ENCODE measurements around the gene STAT5A.
"Not testable (repeated sequence)": the region's sequence is repeated elsewhere in the genome, so short reads cannot be mapped to it uniquely, and the experiment has no call there.

The STAT5A gene

DNA sequence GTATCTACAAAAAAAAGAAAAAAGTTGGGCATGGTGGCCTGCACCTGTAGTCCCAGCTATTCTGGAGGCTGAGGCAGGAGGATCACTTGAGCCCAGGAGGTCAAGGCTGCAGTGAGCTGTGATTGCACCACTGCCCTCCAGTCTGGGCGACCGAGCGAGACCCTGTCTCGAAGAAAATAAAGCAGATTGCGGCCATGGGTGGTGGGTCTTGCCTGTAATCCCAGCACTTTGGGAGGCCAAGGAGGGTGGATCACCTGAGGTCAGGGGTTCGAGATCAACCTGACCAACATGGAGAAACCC, 16.7 kb downstream of the STAT5A start:
- not testable (repeated sequence) for H3K27me3 ChIP-seq (ENCODE audit: control insufficient read depth in 1 of 2, insufficient read depth in 1 of 2, low read length in 2 of 2); H3K27ac ChIP-seq (ENCODE audit: low read length, poor library complexity, severe bottlenecking); H2BK5ac ChIP-seq (ENCODE audit: low read depth, low read length, poor library complexity, severe bottlenecking); H4K91ac ChIP-seq (ENCODE audit: low read length); H3K18ac ChIP-seq (ENCODE audit: low read depth in 1 of 2, low read length in 2 of 2); H3K9ac ChIP-seq (ENCODE audit: low read length); H3K14ac ChIP-seq (ENCODE audit: low read length in 2 of 2); H4K8ac ChIP-seq (ENCODE audit: low read length); H3K4me1 ChIP-seq (ENCODE audit: control insufficient read depth, insufficient read depth, low read depth, low read length); H3K4ac ChIP-seq (ENCODE audit: low read depth in 1 of 2, low read length in 2 of 2); H2BK120ac ChIP-seq (ENCODE audit: low read depth, low read length); H3K9me3 ChIP-seq (ENCODE audit: control insufficient read depth, low read length); H2BK12ac ChIP-seq (ENCODE audit: low read length in 2 of 2); DNase-seq; H3K4me3 ChIP-seq (ENCODE audit: insufficient read depth in 1 of 2, low read depth in 1 of 2, low read length in 2 of 2); H3K23ac ChIP-seq (ENCODE audit: low read length in 2 of 2); H2AK5ac ChIP-seq (ENCODE audit: low read length, severe bottlenecking); H2BK15ac ChIP-seq (ENCODE audit: low read depth, poor library complexity, severe bottlenecking); H3K4me2 ChIP-seq (ENCODE audit: low read length, poor library complexity, severe bottlenecking); H2AFZ ChIP-seq (ENCODE audit: low read depth, low read length); H3K79me1 ChIP-seq (replicated peaks; ENCODE audit: low read length, poor library complexity, severe bottlenecking)
- WGBS, result 100% methylated on average over 5 of the region's 6 CpGs
- peaks cover 15 to 79% of the 10 kb centered on the region in 2 experiments for H3K36me3 ChIP-seq (ENCODE audit: control insufficient read depth in 1 of 2, insufficient read depth in 2 of 2, low read depth in 1 of 2, low read length in 2 of 2)

DNA sequence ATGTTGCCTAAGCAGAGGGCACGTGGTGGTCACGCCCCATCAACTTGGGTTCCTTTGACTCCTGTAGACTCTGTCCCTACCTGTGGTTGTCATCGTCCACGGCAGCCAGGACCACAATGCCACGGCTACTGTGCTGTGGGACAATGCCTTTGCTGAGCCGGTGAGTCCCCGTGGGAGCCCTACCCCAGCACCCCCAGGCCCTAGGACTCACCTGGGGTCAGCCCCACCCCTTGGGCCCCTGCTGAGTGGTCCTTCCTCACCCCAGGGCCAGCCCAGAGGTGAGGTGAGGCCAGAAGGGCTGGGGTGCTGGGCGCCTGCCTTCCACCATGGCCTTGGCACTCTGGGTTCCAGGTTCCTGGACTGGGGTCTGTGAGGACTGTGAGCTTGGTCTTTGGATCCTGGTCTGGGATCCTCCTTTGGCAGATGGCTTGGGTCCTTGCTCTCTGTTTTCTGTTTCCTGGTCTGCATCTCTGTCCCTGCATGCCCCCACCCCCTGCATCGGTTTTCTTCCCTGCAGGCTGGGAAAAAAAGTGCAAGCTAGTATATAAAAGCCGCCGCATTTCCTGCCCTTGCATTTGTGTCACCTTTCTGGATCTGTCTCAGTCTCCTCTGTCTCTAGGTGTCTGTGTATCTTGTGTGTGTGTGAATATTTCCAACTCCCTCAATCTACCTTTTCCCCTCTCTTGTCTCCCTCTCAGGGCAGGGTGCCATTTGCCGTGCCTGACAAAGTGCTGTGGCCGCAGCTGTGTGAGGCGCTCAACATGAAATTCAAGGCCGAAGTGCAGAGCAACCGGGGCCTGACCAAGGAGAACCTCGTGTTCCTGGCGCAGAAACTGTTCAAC, 17.5 kb downstream of the STAT5A start:
- H3K23ac ChIP-seq (ENCODE audit: low read length in 2 of 2), result no peak overlapping the region
- H2AFZ ChIP-seq (ENCODE audit: low read depth, low read length), result no peak overlapping the region
- H3K4me1 ChIP-seq (ENCODE audit: control insufficient read depth, insufficient read depth, low read depth, low read length), result peaks cover 2% of the 10 kb centered on the region
- no peak for DNase-seq
- H3K79me1 ChIP-seq (replicated peaks; ENCODE audit: low read length, poor library complexity, severe bottlenecking), result no peaks in the 10 kb centered on the region
- no peak overlapping the region for H3K18ac ChIP-seq (ENCODE audit: low read depth in 1 of 2, low read length in 2 of 2)
- H3K9ac ChIP-seq (ENCODE audit: low read length), result no peak overlapping the region
- peaks cover 0 to 4% of the 10 kb centered on the region in 2 experiments for H3K27me3 ChIP-seq (ENCODE audit: control insufficient read depth in 1 of 2, insufficient read depth in 1 of 2, low read length in 2 of 2)
- no peak overlapping the region for H2BK5ac ChIP-seq (ENCODE audit: low read depth, low read length, poor library complexity, severe bottlenecking)
- no peak overlapping the region for H3K27ac ChIP-seq (ENCODE audit: low read length, poor library complexity, severe bottlenecking)
- 91% methylated on average over 13 of the region's 18 CpGs for WGBS
- H4K91ac ChIP-seq (ENCODE audit: low read length), result no peak overlapping the region
- H2BK120ac ChIP-seq (ENCODE audit: low read depth, low read length), result no peak overlapping the region
- H3K4me2 ChIP-seq (ENCODE audit: low read length, poor library complexity, severe bottlenecking), result no peak overlapping the region
- no peak overlapping the region for H4K8ac ChIP-seq (ENCODE audit: low read length)
- H3K4ac ChIP-seq (ENCODE audit: low read depth in 1 of 2, low read length in 2 of 2), result no peak overlapping the region
- no peak overlapping the region for H3K14ac ChIP-seq (ENCODE audit: low read length in 2 of 2)
- H3K4me3 ChIP-seq (ENCODE audit: insufficient read depth in 1 of 2, low read depth in 1 of 2, low read length in 2 of 2), result no peak overlapping the region
- peaks cover 23 to 86% of the 10 kb centered on the region in 2 experiments for H3K36me3 ChIP-seq (ENCODE audit: control insufficient read depth in 1 of 2, insufficient read depth in 2 of 2, low read depth in 1 of 2, low read length in 2 of 2)
- H2BK12ac ChIP-seq (ENCODE audit: low read length in 2 of 2), result no peak overlapping the region
- no peak overlapping the region for H2BK15ac ChIP-seq (ENCODE audit: low read depth, poor library complexity, severe bottlenecking)
- H3K9me3 ChIP-seq (ENCODE audit: control insufficient read depth, low read length), result no peaks in the 10 kb centered on the region
- no peak overlapping the region for H2AK5ac ChIP-seq (ENCODE audit: low read length, severe bottlenecking)

DNA sequence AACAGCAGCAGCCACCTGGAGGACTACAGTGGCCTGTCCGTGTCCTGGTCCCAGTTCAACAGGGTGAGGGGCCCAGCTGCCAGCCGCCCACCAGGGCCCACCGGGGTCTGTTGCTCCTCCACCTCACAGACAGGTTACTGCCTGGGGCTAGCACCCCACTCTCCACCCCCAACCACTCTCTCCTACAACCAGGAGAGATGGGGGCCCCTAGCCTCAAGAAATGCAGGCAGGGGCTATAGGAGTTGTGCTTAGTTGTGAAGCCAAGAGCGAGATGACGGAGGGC, 18.0 kb downstream of the STAT5A start:
- Histone ChIP-seq H3K4ac (ENCODE audit: low read depth in 1 of 2, low read length in 2 of 2) (no peak overlapping the region), H3K18ac (ENCODE audit: low read depth in 1 of 2, low read length in 2 of 2) (no peak overlapping the region), H3K9me3 (ENCODE audit: control insufficient read depth, low read length) (no peaks in the 10 kb centered on the region), H3K36me3 (ENCODE audit: control insufficient read depth in 1 of 2, insufficient read depth in 2 of 2, low read depth in 1 of 2, low read length in 2 of 2) (peaks cover 23 to 84% of the 10 kb centered on the region in 2 experiments), H3K4me2 (ENCODE audit: low read length, poor library complexity, severe bottlenecking) (no peak overlapping the region), H2BK15ac (ENCODE audit: low read depth, poor library complexity, severe bottlenecking) (no peak overlapping the region), H2BK12ac (ENCODE audit: low read length in 2 of 2) (no peak overlapping the region), H3K4me3 (ENCODE audit: insufficient read depth in 1 of 2, low read depth in 1 of 2, low read length in 2 of 2) (no peak overlapping the region), H3K79me1 (replicated peaks; ENCODE audit: low read length, poor library complexity, severe bottlenecking) (no peaks in the 10 kb centered on the region), H4K91ac (ENCODE audit: low read length) (no peak overlapping the region), H4K8ac (ENCODE audit: low read length) (no peak overlapping the region), H3K14ac (ENCODE audit: low read length in 2 of 2) (no peak overlapping the region), H3K4me1 (ENCODE audit: control insufficient read depth, insufficient read depth, low read depth, low read length) (peaks cover 2% of the 10 kb centered on the region), H3K23ac (ENCODE audit: low read length in 2 of 2) (no peak overlapping the region), H3K9ac (ENCODE audit: low read length) (no peak overlapping the region), H2AFZ (ENCODE audit: low read depth, low read length) (no peak overlapping the region), H3K27me3 (ENCODE audit: control insufficient read depth in 1 of 2, insufficient read depth in 1 of 2, low read length in 2 of 2) (peaks cover 0 to 4% of the 10 kb centered on the region in 2 experiments), H3K27ac (ENCODE audit: low read length, poor library complexity, severe bottlenecking) (no peak overlapping the region), H2BK5ac (ENCODE audit: low read depth, low read length, poor library complexity, severe bottlenecking) (no peak overlapping the region), H2BK120ac (ENCODE audit: low read depth, low read length) (no peak overlapping the region), H2AK5ac (ENCODE audit: low read length, severe bottlenecking) (no peak overlapping the region)
- 100% methylated on average over 5 of the region's 5 CpGs for WGBS
- DNase-seq, result no peak

DNA sequence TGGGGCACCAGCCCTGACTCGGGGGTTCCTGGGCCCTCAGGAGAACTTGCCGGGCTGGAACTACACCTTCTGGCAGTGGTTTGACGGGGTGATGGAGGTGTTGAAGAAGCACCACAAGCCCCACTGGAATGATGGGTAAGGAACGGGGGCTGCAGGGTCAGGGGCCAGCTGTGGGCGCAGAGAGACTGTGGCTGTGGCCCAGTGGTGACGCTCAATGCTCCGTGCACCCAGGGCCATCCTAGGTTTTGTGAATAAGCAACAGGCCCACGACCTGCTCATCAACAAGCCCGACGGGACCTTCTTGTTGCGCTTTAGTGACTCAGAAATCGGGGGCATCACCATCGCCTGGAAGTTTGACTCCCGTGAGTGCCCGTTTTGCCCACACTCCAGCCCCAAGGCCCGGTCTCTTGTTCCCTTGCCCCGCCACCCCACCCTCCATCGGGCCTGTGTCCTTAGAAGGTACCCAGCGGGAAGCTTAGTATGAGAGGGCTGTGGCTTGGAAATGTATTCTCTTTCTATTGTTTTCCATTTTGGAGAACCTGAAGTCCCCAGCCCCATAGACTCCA, 19.1 kb downstream of the STAT5A start:
- Histone ChIP-seq H3K79me1 (replicated peaks; ENCODE audit: low read length, poor library complexity, severe bottlenecking) (no peaks in the 10 kb centered on the region), H2BK12ac (ENCODE audit: low read length in 2 of 2) (no peak overlapping the region), H2BK120ac (ENCODE audit: low read depth, low read length) (no peak overlapping the region), H2BK5ac (ENCODE audit: low read depth, low read length, poor library complexity, severe bottlenecking) (no peak overlapping the region), H3K9me3 (ENCODE audit: control insufficient read depth, low read length) (no peaks in the 10 kb centered on the region), H3K4me2 (ENCODE audit: low read length, poor library complexity, severe bottlenecking) (no peak overlapping the region), H3K27me3 (ENCODE audit: control insufficient read depth in 1 of 2, insufficient read depth in 1 of 2, low read length in 2 of 2) (peaks cover 0 to 4% of the 10 kb centered on the region in 2 experiments), H4K8ac (ENCODE audit: low read length) (no peak overlapping the region), H3K4me3 (ENCODE audit: insufficient read depth in 1 of 2, low read depth in 1 of 2, low read length in 2 of 2) (no peak overlapping the region), H3K14ac (ENCODE audit: low read length in 2 of 2) (no peak overlapping the region), H3K4ac (ENCODE audit: low read depth in 1 of 2, low read length in 2 of 2) (no peak overlapping the region), H3K27ac (ENCODE audit: low read length, poor library complexity, severe bottlenecking) (no peak overlapping the region), H2AK5ac (ENCODE audit: low read length, severe bottlenecking) (no peak overlapping the region), H4K91ac (ENCODE audit: low read length) (no peak overlapping the region), H3K36me3 (ENCODE audit: control insufficient read depth in 1 of 2, insufficient read depth in 2 of 2, low read depth in 1 of 2, low read length in 2 of 2) (peaks cover 24 to 73% of the 10 kb centered on the region in 2 experiments), H3K9ac (ENCODE audit: low read length) (no peak overlapping the region), H3K18ac (ENCODE audit: low read depth in 1 of 2, low read length in 2 of 2) (peak overlapping the region in 1 of 2 experiments; percentile 11), H2AFZ (ENCODE audit: low read depth, low read length) (no peak overlapping the region), H2BK15ac (ENCODE audit: low read depth, poor library complexity, severe bottlenecking) (no peak overlapping the region), H3K23ac (ENCODE audit: low read length in 2 of 2) (no peak overlapping the region), H3K4me1 (ENCODE audit: control insufficient read depth, insufficient read depth, low read depth, low read length) (peaks cover 11% of the 10 kb centered on the region)
- no peak for DNase-seq
- WGBS, result 96% methylated on average over 15 of the region's 19 CpGs

Measured in mesenchymal stem cell (in vitro differentiated cells and primary cell).